Lung (tissue), 12 donors: ENCODE measurements around the gene NEUROD4. TPM values are rescaled to one million over a fixed set of nuclear protein-coding genes. Genes with fewer than 3 reads are reported as not detected.

Experiments
- ATAC-seq: fragments of 200-7000 bp; cut with Tn5 transposase; one replicate; pipeline ENCODE4 v1.9.1; 2020; ENCODE audit warnings: moderate number of reproducible peaks; ENCODE audit not compliant: insufficient read depth, low FRiP score
- DNase-seq, 3 donors: peaks; one replicate each; pipeline ENCODE4 v3.0.0-alpha.2; 2013 to 2017
- H3K27ac ChIP-seq, 2 donors: one replicate each; pipeline ENCODE4 v1.5.1; 2013; ENCODE audit warnings: mild to moderate bottlenecking in 2 of 2, moderate library complexity in 2 of 2, control low read depth in 1 of 2, inconsistent platforms in 1 of 2, low read depth in 1 of 2, low read length in 1 of 2
- H3K27me3 ChIP-seq, 3 donors: one replicate each; pipeline ENCODE4 v1.5.1; 2013; ENCODE audit warnings: low read length in 2 of 3; ENCODE audit not compliant: control insufficient read depth in 3 of 3, insufficient read depth in 3 of 3
- H3K36me3 ChIP-seq, 4 donors: one replicate each; pipeline ENCODE4 v1.5.1; 2013; ENCODE audit warnings: low read length in 4 of 4, mild to moderate bottlenecking in 1 of 4, moderate library complexity in 1 of 4; ENCODE audit not compliant: control insufficient read depth in 4 of 4, insufficient read depth in 4 of 4
- H3K4me1 ChIP-seq, 5 donors: one replicate each; pipeline ENCODE4 v1.5.1; 2013; ENCODE audit warnings: low read length in 5 of 5, mild to moderate bottlenecking in 2 of 5, moderate library complexity in 1 of 5; ENCODE audit not compliant: control insufficient read depth in 5 of 5, insufficient read depth in 5 of 5
- H3K4me3 ChIP-seq: one replicate; pipeline ENCODE4 v1.5.1; 2013; ENCODE audit warnings: mild to moderate bottlenecking, control low read depth, moderate library complexity
- H3K9ac ChIP-seq, 2 donors: one replicate each; pipeline ENCODE4 v1.5.1; 2013; ENCODE audit warnings: low read length in 2 of 2, control low read depth in 1 of 2; ENCODE audit not compliant: insufficient read depth in 1 of 2
- H3K9me3 ChIP-seq, 4 donors: one replicate each; pipeline ENCODE4 v1.5.1; 2013; ENCODE audit warnings: low read length in 3 of 4, mild to moderate bottlenecking in 1 of 4, moderate library complexity in 1 of 4; ENCODE audit not compliant: control insufficient read depth in 4 of 4, insufficient read depth in 3 of 4
- CTCF ChIP-seq: IDR thresholded peaks from 2 replicates; pipeline ENCODE4 v1.5.1; 2012; ENCODE audit warnings: mild to moderate bottlenecking; ENCODE audit errors: control extremely low read depth, extremely low read depth
- WGBS, 2 donors: extraction: QIAGEN DNeasy Blood & Tissue Kit; methylation state at CpG; one replicate each; pipeline ENCODE4 v1.1.7; 2013; 5-methylcytosine and 5-hydroxymethylcytosine counted together
- polyA plus RNA-seq, 2 donors: library from polyadenylated mRNA; stranded (reverse); fragments of 200-250 nt; gene quantifications; one replicate each; pipeline ENCODE4 v1.2.1, GENCODE V29; 2013
- total RNA-seq, 2 donors: library from RNA; depleted of rRNA in 1 of 2; stranded (reverse); fragments of >200 nt in 1 of 2; gene quantifications; one replicate each; pipeline ENCODE4 v1.2.1, GENCODE V29; 2014 to 2021
- donor health status: control.
- donor health status: control.
- donor health status: Bipolar disorder and iron deficiency.
- donor health status: healthy.
- donor health status: DM: yes; HTN: yes; CAD: no.

Gene NEUROD4
- total and polyA plus RNA-seq, 4 donors, result not detected

GRCh38 chr12:54997929-54998522 is 21.7 kb upstream of the NEUROD4 start:
- Histone ChIP-seq H3K9ac (no peak overlapping the region), H3K27me3 (peaks cover 0 to 4% (median 0%) of the 10 kb centered on the region in 3 donors), H3K27ac (no peak overlapping the region), H3K4me3 (no peak overlapping the region), H3K9me3 (no peaks in the 10 kb centered on the region), H3K4me1 (no peaks in the 10 kb centered on the region), H3K36me3 (no peaks in the 10 kb centered on the region)
- 79 to 86% methylated on average over 4 of the region's 4 CpGs for WGBS, 2 donors
- no peak for TF ChIP-seq CTCF
- ATAC-seq (no peak), DNase-seq (no peak)

GRCh38 chr12:54998958-54999510 is 20.7 kb upstream of the NEUROD4 start:
- no peak overlapping the region for H3K4me3 ChIP-seq

GRCh38 chr12:55001198-55001868 is 18.4 kb upstream of the NEUROD4 start:
- Histone ChIP-seq H3K4me3 (no peak overlapping the region), H3K4me1 (peaks cover 0 to 5% (median 0%) of the 10 kb centered on the region in 5 donors), H3K9ac (no peak overlapping the region), H3K36me3 (no peaks in the 10 kb centered on the region), H3K27me3 (peaks cover 0 to 4% (median 0%) of the 10 kb centered on the region in 3 donors), H3K27ac (no peak overlapping the region), H3K9me3 (peaks cover 0 to 2% (median 0%) of the 10 kb centered on the region in 4 donors)
- 43 to 54% methylated on average over 4 of the region's 4 CpGs for whole genome bisulfite sequencing, 2 donors
- no peak for TF ChIP-seq CTCF
- DNase-seq (no peak), ATAC-seq (no peak)

More at GRCh38 chr12:54998958-54999510, 20.7 kb upstream of the NEUROD4 start:
- 50 to 54% methylated on average over 5 of the region's 5 CpGs for WGBS, 2 donors
- no peak for ATAC-seq
- no peaks in the 10 kb centered on the region for H3K4me1 ChIP-seq
- peaks cover 0 to 4% (median 0%) of the 10 kb centered on the region in 3 donors for H3K27me3 ChIP-seq
- H3K9me3 ChIP-seq, result no peaks in the 10 kb centered on the region
- no peaks in the 10 kb centered on the region for H3K36me3 ChIP-seq
- no peak for TF ChIP-seq CTCF
- H3K27ac ChIP-seq, result no peak overlapping the region
- no peak for DNase-seq
- H3K9ac ChIP-seq, result no peak overlapping the region
